ENCODE measurements around the gene SERPINA6.

DNA sequence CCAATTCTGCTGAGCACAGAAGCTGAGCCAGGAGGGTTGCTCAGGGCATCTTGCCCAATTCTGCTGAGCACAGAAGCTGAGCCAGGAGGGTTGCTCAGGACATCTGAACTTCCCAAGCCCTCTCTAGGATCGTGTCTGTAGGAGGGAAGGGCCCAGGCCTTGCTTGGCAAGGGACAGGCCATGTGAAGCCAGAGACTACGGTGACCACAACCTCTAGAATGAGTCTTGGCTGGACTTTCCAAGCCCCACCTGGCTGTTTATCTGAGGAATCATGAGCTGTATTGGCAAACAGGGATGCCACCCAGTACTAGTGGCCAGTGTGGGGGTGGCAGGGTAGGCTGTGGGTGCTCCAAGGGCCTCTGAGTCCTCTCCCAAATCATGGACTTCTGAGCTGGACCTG is 7.7 kb upstream of the SERPINA6 start:
- TF ChIP-seq, protein P1, sequence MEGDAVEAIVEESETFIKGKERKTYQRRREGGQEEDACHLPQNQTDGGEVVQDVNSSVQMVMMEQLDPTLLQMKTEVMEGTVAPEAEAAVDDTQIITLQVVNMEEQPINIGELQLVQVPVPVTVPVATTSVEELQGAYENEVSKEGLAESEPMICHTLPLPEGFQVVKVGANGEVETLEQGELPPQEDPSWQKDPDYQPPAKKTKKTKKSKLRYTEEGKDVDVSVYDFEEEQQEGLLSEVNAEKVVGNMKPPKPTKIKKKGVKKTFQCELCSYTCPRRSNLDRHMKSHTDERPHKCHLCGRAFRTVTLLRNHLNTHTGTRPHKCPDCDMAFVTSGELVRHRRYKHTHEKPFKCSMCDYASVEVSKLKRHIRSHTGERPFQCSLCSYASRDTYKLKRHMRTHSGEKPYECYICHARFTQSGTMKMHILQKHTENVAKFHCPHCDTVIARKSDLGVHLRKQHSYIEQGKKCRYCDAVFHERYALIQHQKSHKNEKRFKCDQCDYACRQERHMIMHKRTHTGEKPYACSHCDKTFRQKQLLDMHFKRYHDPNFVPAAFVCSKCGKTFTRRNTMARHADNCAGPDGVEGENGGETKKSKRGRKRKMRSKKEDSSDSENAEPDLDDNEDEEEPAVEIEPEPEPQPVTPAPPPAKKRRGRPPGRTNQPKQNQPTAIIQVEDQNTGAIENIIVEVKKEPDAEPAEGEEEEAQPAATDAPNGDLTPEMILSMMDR (conservative IDR thresholded peaks at IDR 0.05), result no peak
- TF ChIP-seq EZH2 (IDR thresholded peaks at IDR 0.05; ENCODE audit: low read depth), result no peak

Data from PC-9 (cell line).